GM18511 (cell line): Measurements from ENCODE around the gene NOTCH4.
A peak's percentile ranks its signal among the peaks of the same experiment; 100 is the strongest.
"Not testable (repeated sequence)": the region's sequence is repeated elsewhere in the genome, so short reads cannot be mapped to it uniquely, and the experiment has no call there.

ENCODE experiments used
- ATAC-seq: cut with Tn5 transposase; IDR thresholded peaks from one replicate; pipeline ENCODE4 v1.9.1; 2021; ENCODE audit warnings: mild to moderate bottlenecking, moderate library complexity; ENCODE audit not compliant: unreplicated experiment

The NOTCH4 gene

DNA sequence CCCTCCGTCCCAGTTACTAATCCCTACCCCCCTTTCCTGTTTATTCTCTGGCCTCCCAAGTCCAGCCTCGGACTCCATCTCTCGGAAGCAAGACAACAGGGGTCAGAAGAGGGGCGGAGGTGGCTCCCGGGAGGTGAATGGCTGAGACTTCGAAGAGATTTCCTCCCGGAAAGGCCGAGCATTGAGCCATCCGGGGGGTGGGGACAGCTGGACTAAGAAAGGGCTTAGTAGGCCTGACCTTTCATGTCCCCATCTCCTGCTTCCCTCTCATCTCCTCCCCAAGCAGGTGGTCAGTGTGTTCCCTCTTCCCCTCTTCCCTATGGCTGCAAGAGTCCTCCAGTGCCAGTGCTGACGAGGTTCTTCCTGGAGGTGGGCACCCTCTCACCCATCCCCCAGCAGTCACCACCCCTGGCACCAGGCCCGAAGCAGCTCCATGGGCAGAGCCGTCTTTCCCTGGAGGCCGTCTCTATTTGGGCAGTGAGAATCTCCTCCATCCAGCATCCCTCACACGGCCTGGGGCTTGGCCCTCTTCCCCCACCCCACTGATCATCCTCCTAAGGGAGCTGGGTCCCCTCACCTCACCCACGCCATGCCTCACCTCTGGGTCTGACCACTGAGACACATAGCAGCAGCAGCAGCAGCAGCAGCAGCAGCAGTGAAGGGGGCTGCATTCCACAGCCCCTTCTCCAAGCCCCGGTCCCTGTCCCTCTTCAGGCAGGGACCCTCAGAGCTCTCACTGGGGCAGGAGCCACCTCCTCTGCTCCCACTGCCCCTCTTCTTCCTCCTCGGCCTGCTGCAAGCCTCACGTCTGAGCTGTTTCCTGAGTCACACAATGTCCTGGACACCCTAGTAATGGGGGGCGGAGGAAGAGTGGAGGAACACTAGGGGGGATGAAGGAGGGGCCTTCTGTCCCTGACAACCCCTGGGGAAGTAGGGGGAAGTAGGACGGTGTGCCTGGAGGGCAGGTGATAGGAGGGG lies at the start of gene NOTCH4:
NOTCH4 (minus strand) TSS at position 810 of the 978 bp plus-strand sequence; CDS start at position 671, 139 bp downstream.
- no peak for ATAC-seq

DNA sequence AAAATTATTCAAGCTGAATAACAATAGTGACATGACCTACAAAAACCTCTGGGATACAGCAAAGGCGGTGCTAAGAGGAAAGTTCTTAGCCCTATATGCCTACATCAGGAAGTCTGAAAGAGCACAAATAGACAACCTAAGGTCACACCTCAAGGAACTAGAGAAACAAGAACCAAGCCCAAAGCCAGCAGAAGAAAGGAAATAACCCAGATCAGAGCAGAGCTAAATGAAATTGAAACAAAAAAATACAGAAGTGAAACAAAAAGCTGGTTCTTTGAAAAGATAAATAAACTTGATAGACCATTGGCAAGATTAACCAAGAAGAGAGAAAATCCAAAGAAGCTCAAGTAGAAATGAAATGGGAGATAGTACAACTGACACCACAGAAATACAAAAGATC lies 47.6 kb upstream of the NOTCH4 start:
- ATAC-seq = no peak

DNA sequence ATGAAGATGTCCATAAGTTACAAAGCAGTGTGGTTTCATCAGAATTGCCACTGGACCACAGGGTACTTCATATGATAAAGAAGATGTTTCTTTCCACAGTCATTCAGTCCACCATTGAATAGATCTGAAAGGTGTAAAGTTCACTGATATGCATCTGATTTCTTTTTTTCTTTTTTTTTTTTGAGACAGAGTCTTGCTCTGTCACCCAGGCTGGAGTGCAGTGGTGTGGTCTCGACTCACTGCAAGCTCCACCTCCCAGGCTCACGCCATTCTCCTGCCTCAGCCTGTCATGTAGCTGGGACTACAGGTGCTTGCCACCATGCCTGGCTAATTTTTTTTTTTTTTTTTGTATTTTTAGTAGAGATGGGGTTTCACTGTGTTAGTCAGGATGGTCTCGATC lies 44.6 kb upstream of the NOTCH4 start:
- not testable (repeated sequence) for ATAC-seq

DNA sequence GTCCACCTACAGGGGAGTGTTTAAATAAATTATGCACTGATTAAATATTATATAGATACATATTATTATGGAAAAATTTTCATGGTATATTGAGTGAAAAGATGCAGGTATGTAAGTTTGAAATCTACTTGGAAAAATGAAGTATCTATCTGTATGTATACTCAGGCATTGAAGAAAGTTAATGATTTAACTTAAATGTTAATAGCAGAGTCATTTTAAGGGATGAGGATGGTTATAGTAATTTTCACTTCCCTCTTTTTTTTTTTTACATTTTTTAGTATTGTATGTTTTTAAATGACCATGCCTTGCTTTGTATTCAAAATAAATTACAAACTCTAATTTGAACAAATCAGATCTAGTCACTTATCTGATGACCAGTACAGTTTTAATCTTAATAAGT lies 43.2 kb upstream of the NOTCH4 start:
- ATAC-seq = no peak

DNA sequence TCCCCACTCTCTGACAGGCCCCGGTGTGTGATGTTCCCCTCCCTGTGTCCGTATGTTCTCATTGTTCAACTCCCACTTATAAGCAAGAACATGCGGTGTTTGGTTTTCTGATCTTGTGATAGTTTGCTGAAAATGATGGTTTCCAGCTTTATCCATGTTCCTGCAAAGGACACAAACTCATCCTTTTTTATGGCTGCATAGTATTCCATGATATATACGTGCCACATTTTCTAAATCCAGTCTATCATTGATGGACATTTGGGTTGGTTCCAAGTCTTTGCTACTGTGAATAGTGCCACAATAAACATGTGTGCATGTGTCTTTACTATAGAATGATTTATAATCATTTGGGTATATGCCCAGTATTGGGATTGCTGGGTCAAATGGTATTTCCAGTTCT lies 33.4 kb upstream of the NOTCH4 start:
- not testable (repeated sequence) for ATAC-seq

DNA sequence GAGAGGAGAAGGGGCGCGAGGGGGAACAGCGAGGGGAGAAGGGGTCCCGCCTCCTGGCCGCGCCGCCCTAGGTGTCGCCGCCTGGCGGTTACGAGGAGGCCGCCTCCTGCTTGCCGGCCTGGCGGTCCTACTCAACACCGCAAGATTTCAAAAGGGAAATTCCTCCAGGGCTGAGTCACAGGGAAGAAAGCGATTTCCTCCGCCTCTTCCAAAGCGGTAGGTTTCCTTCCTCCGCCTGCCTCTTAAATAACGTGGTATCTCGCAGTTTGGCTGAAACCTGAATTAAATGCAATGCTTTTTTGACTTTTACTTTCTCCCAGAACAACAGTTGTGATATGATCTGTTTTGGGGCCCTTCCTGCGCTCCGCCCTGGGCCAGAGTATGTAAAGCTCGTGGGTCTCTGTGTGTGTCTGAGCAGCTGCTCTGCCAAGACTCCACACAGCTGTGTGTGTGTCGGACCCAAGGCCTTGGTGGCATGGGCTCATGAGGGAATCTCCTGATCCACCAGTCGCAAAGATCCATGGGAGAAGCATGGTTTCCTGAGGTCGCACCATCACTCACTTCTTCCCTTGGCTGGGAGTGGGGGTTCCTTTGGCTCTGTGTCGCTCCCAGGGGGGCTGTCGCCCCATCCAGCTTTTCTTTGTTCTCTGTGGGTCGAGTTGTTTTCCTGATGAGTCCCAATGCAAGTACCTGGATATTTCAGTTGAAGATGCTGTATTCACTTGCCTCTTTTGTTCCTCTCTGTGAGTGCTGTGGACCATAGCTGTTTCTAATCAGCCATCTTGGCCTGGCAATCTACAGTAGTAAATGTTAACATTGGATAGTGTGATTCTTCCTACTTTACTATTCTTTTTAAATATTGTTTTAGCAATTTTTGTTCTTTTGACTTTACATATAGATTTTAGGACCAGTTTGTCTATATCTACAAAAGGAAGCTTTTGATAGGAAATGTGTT lies 31.6 kb upstream of the NOTCH4 start:
- no peak for ATAC-seq

DNA sequence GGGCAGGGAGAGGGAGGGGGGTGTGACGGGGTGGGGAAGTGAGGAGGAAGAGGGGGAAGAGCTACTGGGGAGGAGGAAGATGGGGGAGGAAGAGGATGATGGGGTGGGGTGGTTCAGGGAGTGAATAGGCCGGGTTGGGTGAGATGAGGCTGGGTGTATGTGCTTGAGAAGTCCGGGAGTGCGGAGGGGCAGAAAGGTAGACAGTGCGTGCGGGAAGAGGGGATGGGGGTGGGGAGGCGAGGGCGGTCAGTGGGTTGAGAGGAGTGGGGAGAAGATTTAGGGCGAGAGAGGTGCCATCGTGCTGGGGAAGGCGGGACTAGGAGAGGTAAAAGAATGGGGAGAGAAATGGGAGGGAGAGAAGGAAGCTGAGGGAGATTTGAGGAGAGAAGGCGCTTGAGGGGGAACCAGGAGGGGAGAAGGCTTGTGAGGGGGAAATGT lies 30.9 kb upstream of the NOTCH4 start:
- no peak for ATAC-seq

DNA sequence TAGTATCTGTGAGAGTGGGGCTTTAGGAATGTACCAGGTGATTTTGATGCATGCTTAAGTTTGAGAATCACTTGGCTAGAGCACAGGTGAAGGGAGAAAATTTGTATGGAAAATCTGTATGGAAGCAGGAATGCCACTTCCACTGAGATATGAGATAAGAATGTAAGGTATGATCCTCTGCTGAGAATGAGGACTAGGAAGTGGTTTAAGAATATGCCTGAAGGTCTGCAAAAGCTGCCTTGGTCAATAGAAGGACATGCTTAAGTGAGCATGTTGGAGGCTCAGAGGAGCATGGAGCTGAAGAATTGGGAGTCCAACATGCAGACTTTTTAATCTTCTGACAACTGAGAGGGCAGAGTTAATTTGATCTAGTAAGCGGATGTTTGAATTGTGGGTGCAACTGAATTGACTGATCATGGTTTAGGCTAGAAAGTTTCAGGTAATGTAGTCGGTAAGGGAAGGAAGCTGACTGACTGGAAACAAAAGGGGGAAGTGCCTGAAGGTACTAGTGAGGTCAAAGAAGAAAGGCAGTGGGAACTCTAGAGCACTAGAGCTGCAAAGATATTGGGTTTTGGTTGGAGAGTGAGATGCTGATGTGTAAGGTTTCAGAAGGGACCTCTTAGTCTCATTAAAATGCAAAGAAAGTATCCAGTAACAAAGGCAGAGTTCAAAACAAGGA lies 28.6 kb upstream of the NOTCH4 start:
- ATAC-seq = no peak

DNA sequence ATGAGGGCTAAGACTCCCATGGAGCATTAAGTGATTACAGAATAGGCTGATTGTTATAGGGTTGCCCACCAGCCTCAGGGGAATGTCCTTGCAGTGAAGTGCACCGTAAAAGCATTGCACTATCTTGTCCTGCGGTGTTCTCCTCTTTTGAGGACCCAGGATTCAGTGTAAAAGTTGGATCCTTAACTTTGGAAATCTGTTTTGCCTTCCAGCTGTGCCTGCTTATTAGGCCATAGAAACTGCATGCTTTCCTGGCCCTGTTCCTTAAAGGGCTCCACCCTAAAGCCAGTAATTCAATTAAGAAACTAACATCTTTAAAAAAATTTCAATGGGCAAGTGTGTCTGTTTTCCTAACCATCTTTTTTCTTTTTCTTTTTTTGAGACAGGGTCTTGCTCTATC lies 25.4 kb upstream of the NOTCH4 start:
- no peak for ATAC-seq

DNA sequence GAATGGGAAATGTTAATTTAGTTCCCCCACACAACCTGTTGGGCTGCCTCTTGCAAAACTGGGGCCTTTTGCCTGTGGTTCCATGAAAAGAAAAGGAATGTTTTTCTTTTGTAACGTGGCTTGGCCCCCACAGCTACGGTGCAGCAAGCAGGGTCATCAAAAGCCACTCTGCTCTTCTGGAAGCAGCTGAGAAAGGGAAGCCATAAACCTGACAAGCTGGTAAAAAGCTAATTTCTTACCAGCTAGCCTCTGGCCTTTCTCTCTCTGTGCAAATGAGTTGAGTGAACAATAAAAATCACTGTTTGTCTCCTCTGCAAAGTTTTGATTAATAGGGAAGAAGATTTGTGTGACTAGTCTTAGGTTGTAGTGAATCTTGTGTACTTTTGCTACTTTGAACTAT lies 23.5 kb upstream of the NOTCH4 start:
- ATAC-seq = no peak

DNA sequence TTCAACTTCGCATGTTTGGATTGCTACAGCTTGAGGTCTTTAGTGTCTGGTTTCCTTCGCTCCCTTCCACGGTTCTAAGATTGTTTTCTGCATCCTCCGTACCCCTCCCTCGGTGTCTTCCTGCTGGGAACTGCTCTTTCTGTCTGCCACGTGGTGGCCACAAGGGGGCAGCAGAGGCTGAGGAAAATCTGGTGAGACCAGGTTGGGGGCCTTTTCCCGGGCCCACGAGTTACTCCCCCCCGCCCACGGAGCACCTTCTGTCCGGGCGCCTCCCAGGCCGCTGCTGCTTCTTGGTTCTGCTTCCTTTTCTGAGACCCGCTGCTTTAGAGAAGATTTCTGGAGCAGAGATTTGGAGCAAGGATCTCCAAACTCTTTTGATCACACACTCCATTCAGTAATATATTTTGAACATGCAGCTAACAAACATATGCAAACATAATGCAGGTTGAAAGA lies 21.1 kb upstream of the NOTCH4 start:
- ATAC-seq = no peak

DNA sequence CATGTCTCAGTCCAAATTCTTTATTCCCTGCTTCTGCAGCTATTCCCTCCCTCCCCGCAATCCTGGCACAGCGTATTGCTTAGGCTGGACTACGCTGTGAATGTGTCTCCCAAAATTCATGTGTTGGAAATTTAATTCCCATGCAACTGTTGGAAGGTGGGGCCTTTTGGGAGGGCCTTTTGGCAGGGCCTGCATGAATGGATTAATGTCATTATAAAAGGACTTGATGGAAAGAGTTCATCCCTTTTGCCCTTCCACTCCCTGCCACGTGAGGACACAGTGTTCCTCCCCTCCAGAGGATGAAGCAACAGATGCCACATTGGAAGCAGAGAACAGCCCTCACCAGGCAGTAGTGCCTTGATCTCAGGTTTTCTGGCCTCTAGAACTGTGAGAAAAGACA lies 20.4 kb upstream of the NOTCH4 start:
- no peak for ATAC-seq

DNA sequence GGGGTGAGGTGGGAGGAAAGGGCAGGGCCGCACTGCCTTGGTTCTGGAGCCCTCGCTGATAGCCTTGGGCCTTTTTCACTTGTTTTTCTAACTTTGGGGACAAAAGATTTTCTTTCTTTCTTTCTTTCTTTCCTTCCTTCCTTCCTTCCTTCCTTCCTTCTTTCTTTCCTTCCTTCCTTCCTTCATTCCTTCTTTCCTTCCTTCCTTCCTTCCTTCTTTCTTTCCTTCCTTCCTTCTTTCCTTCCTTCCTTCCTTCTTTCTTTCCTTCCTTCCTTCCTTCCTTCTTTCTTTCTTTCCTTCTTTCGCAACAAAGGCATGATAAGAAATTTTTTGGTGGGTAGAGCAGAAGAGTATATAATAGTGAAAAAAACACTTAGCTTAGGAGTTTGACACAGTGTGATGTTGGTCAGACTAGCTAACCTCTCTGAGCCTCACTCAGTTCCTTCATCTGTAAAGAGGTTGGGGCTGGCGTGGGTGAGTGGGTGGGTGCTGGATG lies 18.5 kb upstream of the NOTCH4 start:
- not testable (repeated sequence) for ATAC-seq

DNA sequence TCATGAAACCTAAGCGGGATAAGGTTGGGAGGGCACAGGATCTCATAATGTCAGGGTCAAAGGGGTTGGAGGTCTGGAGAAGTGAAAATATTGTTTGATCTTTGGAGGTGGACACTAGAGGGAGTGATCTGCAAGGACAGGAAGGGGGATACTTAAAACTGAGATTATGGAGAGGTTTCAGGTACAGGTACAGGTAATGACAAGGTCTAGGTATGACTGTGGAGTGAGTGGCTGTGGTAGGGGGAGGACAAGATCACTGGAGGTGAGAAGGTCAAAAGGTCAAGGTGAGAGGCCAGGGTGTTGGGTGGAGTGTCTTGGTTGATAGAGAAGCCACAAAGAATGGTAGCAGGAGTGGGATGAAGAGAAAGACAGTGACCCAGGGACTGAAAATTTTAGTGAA lies 16.8 kb upstream of the NOTCH4 start:
- no peak for ATAC-seq

DNA sequence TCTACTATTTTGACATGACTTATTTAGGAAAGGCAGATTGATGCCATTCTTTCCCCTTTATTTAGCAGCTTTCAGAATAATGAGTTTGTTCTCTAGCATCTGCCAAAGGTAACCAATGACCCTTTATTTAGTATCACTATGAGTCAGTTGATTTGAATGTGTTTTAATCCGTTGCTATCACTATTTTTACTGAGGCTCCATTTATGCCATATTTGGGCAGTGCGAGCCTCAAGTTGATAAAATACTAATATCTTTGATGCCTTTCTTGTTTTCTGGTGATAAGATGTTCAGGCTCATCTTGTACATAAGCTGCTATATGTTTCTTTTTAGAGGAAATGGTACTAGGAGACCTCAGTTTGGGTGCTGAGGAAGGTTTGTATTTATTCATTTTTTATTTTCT lies 15.6 kb upstream of the NOTCH4 start:
- no peak for ATAC-seq

DNA sequence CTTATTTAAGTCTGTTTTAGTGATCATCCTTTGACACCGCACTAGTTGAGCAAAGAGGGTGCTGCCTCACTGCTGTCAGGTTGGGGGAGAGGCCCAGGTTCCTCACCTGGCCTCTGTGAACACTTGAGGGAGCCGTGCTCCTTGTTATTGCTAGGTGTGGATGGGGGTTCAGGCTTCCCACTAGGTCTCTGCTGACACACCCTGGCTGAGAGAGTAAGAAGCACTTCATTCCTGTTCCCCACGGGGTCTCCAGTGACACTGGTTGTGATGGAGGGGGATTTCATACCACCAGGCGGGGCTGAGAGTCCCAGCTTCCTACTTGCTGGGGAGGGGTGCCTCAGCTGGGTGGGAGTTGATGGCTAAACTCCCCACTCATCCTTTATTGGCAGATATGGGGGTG lies 11.1 kb upstream of the NOTCH4 start:
- ATAC-seq = no peak

DNA sequence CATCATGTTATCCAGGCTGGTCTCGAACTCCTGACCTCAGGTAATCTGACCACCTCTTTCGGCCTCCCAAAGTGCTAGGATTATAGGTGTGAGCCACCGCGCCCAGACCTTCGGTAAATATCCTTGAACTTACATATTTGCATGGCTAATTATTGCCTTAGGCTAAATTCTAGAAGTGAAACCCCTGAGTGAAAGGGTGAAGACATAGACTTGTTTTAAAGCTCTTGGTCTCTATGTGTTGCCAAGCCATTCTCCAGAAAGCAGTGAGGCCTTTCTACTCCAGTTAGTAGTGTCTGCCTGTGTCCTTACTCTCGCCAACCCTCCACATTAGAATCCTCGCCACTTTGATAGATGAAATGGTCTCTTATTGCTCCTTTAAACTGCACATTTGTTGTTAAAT lies 2.6 kb upstream of the NOTCH4 start:
- no peak for ATAC-seq

DNA sequence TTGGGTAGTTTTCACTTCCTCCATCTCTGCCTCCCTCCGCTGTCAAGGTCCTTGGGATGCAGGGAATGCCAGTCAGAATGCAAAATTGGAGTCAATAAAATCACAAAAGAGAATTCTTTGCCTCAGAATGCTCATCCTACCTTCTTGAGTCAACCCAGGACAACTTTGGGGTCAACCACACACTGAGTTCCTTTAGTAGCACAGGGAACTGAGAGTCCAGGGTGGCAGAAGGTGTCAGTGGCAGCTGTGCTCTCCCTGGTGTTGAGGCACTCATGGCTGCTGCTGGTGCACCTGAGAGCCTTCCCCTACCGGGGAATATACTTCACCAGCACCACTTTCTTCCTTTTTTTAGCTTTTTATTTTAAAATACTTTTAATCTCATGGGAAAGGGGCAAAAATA lies 829 bp upstream of the NOTCH4 start:
- ATAC-seq = peak; percentile 50

DNA sequence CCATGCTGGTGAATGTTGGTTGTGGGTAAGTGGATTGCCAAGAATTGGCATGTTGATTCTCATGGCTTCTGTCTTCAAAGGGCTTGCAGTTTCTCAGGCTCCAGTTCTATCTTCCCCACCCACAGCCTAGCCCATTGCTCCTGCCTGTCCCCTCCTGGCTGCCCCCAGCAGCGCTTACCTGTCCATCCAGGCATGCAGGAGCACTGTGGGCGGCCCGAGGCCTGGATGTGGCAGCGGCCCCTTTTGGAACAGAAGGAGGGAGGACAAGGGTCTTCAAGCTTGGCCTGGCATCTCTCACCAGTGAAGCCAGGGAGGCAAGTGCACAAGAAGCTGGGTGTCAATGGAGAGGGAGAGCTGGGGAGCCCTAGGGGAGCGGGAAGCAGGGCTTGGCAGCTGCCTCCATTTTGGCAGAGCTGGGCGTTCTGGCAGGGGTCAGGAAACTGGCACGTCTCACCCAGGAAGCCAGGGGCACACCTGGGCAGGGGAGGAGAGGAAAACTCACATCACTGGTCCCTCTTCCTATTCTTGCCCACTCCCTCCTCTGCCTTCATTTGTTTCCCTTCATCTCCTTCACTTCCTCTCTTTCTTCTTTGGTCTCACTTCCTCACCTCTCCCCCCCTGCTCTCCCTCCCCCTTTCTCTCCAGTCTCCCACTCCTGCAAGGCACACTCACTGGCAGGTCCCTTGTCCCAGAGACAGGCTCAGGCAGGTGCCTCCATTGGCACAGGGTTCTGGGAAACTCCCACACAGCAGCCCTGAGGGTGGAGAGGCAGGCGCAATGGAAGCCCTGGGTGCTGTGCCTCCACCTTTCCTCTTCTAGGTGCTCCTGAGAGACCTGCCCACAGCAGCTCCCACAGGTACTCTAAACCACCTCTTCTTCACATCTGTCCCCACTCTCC lies 1.3 kb downstream of the NOTCH4 start:
- no peak for ATAC-seq

DNA sequence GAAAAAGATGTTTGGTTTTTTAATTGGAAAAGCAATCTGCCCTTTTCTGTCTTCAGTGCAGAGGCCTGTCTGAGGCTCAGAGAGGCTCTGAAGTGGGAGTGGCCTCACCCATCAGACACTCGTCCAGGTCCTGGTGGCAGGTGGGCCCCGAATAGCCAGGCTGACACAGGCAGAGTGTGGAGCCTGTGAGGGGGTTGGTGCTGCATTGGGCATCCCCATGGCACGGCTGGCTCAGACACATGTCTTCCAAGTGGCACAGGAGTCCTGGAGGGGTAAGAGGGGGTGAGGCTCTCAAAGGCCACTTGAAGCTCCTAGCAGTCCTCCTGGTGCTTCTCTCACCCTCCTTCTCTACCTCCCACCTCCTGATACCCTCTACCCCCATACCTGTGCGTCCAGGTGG lies 3.8 kb downstream of the NOTCH4 start:
- ATAC-seq = no peak
